Measurements from ENCODE around the gene TRIM50. TPM values are rescaled to one million over a fixed set of nuclear protein-coding genes. Genes with fewer than 3 reads are reported as not detected.
A peak's percentile ranks its signal among the peaks of the same experiment; 100 is the strongest.
"Not testable (repeated sequence)": the region's sequence is repeated elsewhere in the genome, so short reads cannot be mapped to it uniquely, and the experiment has no call there.

Gene TRIM50
- polyA plus RNA-seq, 4 donors, result 0.12 to 0.24 (median 0.22) TPM

GRCh38 chr7:73351447-73352167 lies 23.7 kb upstream of the TRIM50 start:
- no peak for DNase-seq (ENCODE audit: low read depth in 4 of 4, low spot score in 3 of 4)

GRCh38 chr7:73350306-73351068 lies 22.6 kb upstream of the TRIM50 start:
- DNase-seq (ENCODE audit: low read depth in 4 of 4, low spot score in 3 of 4), result peak in 1 of 4 donors; percentile 10

- DNase-seq (ENCODE audit: low read depth in 4 of 4, low spot score in 3 of 4), result no peak
Measured at GRCh38 chr7:73349763-73350162, 21.9 kb upstream of the TRIM50 start.

- no peak for DNase-seq (ENCODE audit: low read depth in 4 of 4, low spot score in 3 of 4)
Measured at GRCh38 chr7:73345951-73346350, 18.1 kb upstream of the TRIM50 start.

GRCh38 chr7:73345538-73345937 lies 17.7 kb upstream of the TRIM50 start:
- DNase-seq (ENCODE audit: low read depth in 4 of 4, low spot score in 3 of 4), result no peak

- no peak for DNase-seq (ENCODE audit: low read depth in 4 of 4, low spot score in 3 of 4)
Measured at GRCh38 chr7:73343671-73344380, 15.9 kb upstream of the TRIM50 start.

GRCh38 chr7:73342645-73343044 lies 14.8 kb upstream of the TRIM50 start:
- peak in 2 of 4 donors; percentile 47 to 49 for DNase-seq (ENCODE audit: low read depth in 4 of 4, low spot score in 3 of 4)

GRCh38 chr7:73341877-73342276 lies 14.0 kb upstream of the TRIM50 start:
- no peak for DNase-seq (ENCODE audit: low read depth in 4 of 4, low spot score in 3 of 4)

GRCh38 chr7:73340514-73340913 lies 12.6 kb upstream of the TRIM50 start:
- DNase-seq (ENCODE audit: low read depth in 4 of 4, low spot score in 3 of 4), result no peak

GRCh38 chr7:73338321-73338720 lies 10.4 kb upstream of the TRIM50 start:
- DNase-seq (ENCODE audit: low read depth in 4 of 4, low spot score in 3 of 4), result no peak

GRCh38 chr7:73332447-73332846 lies 4.6 kb upstream of the TRIM50 start:
- no peak for DNase-seq (ENCODE audit: low read depth in 4 of 4, low spot score in 3 of 4)

- no peak for DNase-seq (ENCODE audit: low read depth in 4 of 4, low spot score in 3 of 4)
Measured at GRCh38 chr7:73330772-73331171, 2.9 kb upstream of the TRIM50 start.

GRCh38 chr7:73329861-73330581 lies 2.1 kb upstream of the TRIM50 start:
- DNase-seq (ENCODE audit: low read depth in 4 of 4, low spot score in 3 of 4), result no peak

- no peak for DNase-seq (ENCODE audit: low read depth in 4 of 4, low spot score in 3 of 4)
Measured at GRCh38 chr7:73328696-73329095, 814 bp upstream of the TRIM50 start.

- DNase-seq (ENCODE audit: low read depth in 4 of 4, low spot score in 3 of 4), result not testable (repeated sequence)
Measured at GRCh38 chr7:73327449-73327848, 433 bp downstream of the TRIM50 start.

- not testable (repeated sequence) for DNase-seq (ENCODE audit: low read depth in 4 of 4, low spot score in 3 of 4)
Measured at GRCh38 chr7:73325424-73325823, 2.5 kb downstream of the TRIM50 start.

- DNase-seq (ENCODE audit: low read depth in 4 of 4, low spot score in 3 of 4), result peak in 1 of 4 donors; percentile 27
Measured at GRCh38 chr7:73324081-73324845, 3.6 kb downstream of the TRIM50 start.

- DNase-seq (ENCODE audit: low read depth in 4 of 4, low spot score in 3 of 4), result not testable (repeated sequence)
Measured at GRCh38 chr7:73323434-73324080, 4.3 kb downstream of the TRIM50 start.

GRCh38 chr7:73320009-73320408 lies 7.9 kb downstream of the TRIM50 start:
- DNase-seq (ENCODE audit: low read depth in 4 of 4, low spot score in 3 of 4), result not testable (repeated sequence)
